Measurements from ENCODE around the gene QRICH1.

QRICH1 gene

DNA sequence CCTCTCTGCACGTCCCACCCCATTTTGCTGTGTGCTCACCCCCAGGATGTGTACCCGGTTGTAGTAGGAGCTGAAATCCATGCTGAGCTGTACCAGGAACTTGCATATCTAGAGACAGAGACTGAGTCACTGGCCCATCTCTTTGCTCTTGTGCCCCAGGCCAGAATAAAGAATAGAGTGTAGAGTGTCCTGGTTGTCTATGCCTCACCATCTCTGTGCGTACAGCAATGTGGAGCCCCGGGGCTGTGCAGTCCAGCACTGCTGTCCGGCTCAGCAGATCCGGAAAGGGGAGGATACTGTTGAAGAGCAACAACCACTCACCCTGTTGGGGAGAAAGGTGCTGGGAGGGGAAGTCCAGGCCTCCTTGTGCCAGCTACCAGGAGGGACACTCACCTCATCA is 78.1 kb downstream of the QRICH1 start:
- DNase-seq (ENCODE audit: extremely low read depth, insufficient read length) = no peak
- TF ChIP-seq CTCF (IDR thresholded peaks at IDR 0.05; ENCODE audit: insufficient read depth, low read length, poor library complexity, severe bottlenecking) = no peak

DNA sequence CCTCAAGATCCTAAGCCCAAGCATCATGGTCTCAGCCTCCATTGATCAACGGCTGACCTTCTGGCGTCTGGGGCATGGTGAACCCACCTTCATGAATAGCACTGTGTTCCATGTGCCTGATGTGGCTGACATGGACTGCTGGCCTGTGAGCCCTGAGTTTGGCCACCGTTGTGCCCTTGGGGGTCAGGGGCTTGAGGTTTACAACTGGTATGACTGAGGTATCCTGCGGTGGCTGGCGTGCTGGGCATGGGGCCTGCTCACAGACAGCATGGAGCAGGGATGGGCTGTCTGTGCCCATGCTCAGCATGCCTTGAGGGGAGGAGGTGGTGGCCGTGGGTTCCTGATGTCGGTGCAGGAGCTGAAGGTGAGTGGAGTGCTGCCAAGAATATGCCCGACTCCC is 78.8 kb downstream of the QRICH1 start:
- no peak for TF ChIP-seq CTCF (IDR thresholded peaks at IDR 0.05; ENCODE audit: insufficient read depth, low read length, poor library complexity, severe bottlenecking)
- H3K27me3 ChIP-seq (replicated peaks; ENCODE audit: control insufficient read depth, insufficient read depth, low read length) = no peaks in the 10 kb centered on the region
- H3K36me3 ChIP-seq (ENCODE audit: control insufficient read depth, insufficient read depth, low read length) = peaks cover 42% of the 10 kb centered on the region
- H3K4me3 ChIP-seq (replicated peaks; ENCODE audit: low read depth, low read length) = no peak overlapping the region
- DNase-seq (ENCODE audit: extremely low read depth, insufficient read length) = no peak

More for the DNA sequence above, 78.1 kb downstream of the QRICH1 start:
- H3K27me3 ChIP-seq (replicated peaks; ENCODE audit: control insufficient read depth, insufficient read depth, low read length) = no peaks in the 10 kb centered on the region
- no peak overlapping the region for H3K4me3 ChIP-seq (replicated peaks; ENCODE audit: low read depth, low read length)
- H3K36me3 ChIP-seq (ENCODE audit: control insufficient read depth, insufficient read depth, low read length) = peaks cover 42% of the 10 kb centered on the region

DNA sequence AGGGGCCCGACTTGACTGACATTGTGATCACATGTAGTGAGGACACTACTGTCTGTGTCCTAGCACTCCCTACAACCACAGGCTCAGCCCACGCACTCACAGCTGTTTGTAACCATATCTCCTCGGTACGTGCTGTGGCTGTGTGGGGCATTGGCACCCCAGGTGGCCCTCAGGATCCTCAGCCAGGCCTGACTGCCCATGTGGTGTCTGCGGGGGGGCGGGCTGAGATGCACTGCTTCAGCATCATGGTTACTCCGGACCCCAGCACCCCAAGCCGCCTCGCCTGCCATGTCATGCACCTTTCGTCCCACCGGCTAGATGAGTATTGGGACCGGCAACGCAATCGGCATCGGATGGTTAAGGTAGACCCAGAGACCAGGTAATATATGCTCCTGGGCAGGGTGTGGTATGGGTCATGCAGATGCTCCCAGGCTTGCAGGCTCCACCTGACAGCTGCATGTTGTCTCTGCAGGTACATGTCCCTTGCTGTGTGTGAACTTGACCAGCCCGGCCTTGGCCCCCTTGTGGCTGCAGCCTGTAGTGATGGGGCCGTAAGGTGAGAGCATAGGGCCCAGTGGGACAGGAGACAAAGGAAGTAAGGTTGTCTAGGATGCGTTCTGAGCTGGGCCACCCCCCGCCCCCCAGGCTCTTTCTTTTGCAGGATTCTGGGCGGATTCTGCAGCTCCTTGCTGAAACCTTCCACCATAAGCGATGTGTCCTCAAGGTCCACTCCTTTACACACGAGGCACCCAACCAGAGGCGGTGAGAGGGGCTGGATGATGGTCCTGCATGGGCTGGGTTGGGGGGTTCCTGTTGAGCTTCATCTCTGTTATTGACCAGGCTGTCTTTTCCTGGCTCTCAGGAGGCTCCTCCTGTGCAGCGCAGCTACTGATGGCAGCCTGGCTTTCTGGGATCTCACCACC is 79.9 kb downstream of the QRICH1 start:
- Histone ChIP-seq H3K36me3 (ENCODE audit: control insufficient read depth, insufficient read depth, low read length) (peaks cover 42% of the 10 kb centered on the region), H3K27me3 (replicated peaks; ENCODE audit: control insufficient read depth, insufficient read depth, low read length) (no peaks in the 10 kb centered on the region), H3K4me3 (replicated peaks; ENCODE audit: low read depth, low read length) (no peak overlapping the region)
- TF ChIP-seq CTCF (IDR thresholded peaks at IDR 0.05; ENCODE audit: insufficient read depth, low read length, poor library complexity, severe bottlenecking) = peak; percentile 86
- peak; percentile 59 for DNase-seq (ENCODE audit: extremely low read depth, insufficient read length)

DNA sequence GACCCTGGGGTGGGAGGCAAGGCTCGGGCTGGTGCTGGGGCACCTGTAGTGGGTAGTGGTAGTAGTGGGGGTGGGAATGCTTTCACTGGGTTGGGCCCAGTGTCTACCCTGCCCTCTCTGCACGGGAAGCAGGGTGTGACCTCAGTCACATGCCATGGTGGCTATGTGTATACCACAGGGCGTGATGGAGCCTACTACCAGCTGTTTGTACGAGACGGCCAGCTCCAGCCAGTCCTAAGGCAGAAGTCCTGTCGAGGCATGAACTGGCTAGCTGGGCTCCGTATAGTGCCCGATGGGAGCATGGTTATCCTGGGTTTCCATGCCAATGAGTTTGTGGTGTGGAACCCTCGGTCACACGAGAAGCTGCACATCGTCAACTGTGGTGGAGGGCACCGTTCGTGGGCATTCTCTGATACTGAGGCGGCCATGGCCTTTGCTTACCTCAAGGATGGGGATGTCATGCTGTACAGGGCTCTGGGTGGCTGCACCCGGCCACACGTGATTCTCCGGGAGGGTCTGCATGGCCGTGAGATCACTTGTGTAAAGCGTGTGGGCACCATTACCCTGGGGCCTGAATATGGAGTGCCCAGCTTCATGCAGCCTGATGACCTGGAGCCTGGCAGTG is 80.6 kb downstream of the QRICH1 start:
- DNase-seq (ENCODE audit: extremely low read depth, insufficient read length) = no peak
- H3K36me3 ChIP-seq (ENCODE audit: control insufficient read depth, insufficient read depth, low read length) = peaks cover 45% of the 10 kb centered on the region
- no peak overlapping the region for H3K4me3 ChIP-seq (replicated peaks; ENCODE audit: low read depth, low read length)
- no peak for TF ChIP-seq CTCF (IDR thresholded peaks at IDR 0.05; ENCODE audit: insufficient read depth, low read length, poor library complexity, severe bottlenecking)
- no peaks in the 10 kb centered on the region for H3K27me3 ChIP-seq (replicated peaks; ENCODE audit: control insufficient read depth, insufficient read depth, low read length)

GRCh38 chr3:49012441-49013017 is 81.3 kb downstream of the QRICH1 start:
- peaks cover 45% of the 10 kb centered on the region for H3K36me3 ChIP-seq (ENCODE audit: control insufficient read depth, insufficient read depth, low read length)
- no peak overlapping the region for H3K4me3 ChIP-seq (replicated peaks; ENCODE audit: low read depth, low read length)
- no peak for TF ChIP-seq CTCF (IDR thresholded peaks at IDR 0.05; ENCODE audit: insufficient read depth, low read length, poor library complexity, severe bottlenecking)
- DNase-seq (ENCODE audit: extremely low read depth, insufficient read length) = no peak
- no peaks in the 10 kb centered on the region for H3K27me3 ChIP-seq (replicated peaks; ENCODE audit: control insufficient read depth, insufficient read depth, low read length)

Data from GM06990 (cell line).